ENCODE data around the gene SPEF2. TPM values are rescaled to one million over a fixed set of nuclear protein-coding genes. Genes with fewer than 3 reads are reported as not detected.

Gene SPEF2
- total and polyA plus RNA-seq, 9 of the 15 experiments (the other 6 are each of a cell fraction or from before 2014, with no cell fraction given): 0.11 to 0.62 (median 0.20) TPM; not detected in 2

DNA sequence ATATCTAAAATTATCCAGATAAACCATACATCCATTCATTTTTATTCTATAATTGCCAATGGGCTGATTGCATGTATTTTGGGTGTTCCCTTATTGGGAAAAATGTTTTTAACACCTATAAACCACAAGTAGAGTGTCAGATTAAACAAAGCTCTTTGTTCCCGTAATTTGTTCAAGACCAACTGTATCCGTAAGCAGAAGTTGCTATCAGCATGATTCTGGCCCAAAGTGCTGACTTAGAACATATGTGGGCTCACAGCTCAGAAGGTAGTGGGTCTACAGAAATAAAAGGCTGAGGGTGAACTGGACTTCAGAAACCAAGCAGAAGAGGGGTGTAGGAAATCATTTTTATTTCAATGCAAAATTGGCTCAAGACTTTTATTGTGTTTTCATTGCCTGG lies 215.6 kb downstream of the SPEF2 start:
- no peaks in the 10 kb centered on the region for H3K9me3 ChIP-seq (replicated peaks; ENCODE audit: control insufficient read depth, insufficient read depth, low read depth, low read length)
- no peak for FAIRE-seq
- DNase-seq (ENCODE audit: extremely low read depth in 1 of 4, low spot score in 3 of 4): no peak
- ATAC-seq: no peak
- WGBS (ENCODE audit: insufficient coverage, low coverage, missing lambda C conversion rate): 0% methylated on average over 2 of the region's 2 CpGs
- no peaks in the 10 kb centered on the region for H3K9me1 ChIP-seq (ENCODE audit: control insufficient read depth, insufficient read depth, low read length)
- H4K20me1 ChIP-seq (replicated peaks; ENCODE audit: control insufficient read depth, insufficient read depth, low read length): no peaks in the 10 kb centered on the region
- H3K79me2 ChIP-seq (ENCODE audit: control insufficient read depth, insufficient read depth, low read length): no peaks in the 10 kb centered on the region
- H3K4me1 ChIP-seq (replicated peaks in 1 of 2; ENCODE audit: control insufficient read depth in 2 of 2, insufficient read depth in 2 of 2, low read length in 2 of 2): no peaks in the 10 kb centered on the region
- H3K27me3 ChIP-seq (ENCODE audit: control insufficient read depth in 2 of 2, insufficient read depth in 2 of 2, low read length in 2 of 2): no peaks in the 10 kb centered on the region
- H3K36me3 ChIP-seq (ENCODE audit: control insufficient read depth, insufficient read depth, low read length): no peaks in the 10 kb centered on the region
- in situ Hi-C loops (cut with MboI): no loop called here
- H3K4me3 ChIP-seq: no peak overlapping the region
- BruUV-seq (replicated peaks): no TSS peak
- H3K9ac ChIP-seq (ENCODE audit: insufficient read depth in 1 of 2, low read depth in 2 of 2, low read length in 2 of 2): no peak overlapping the region
- POLR2A ChIA-PET: no interaction called here
- no peak overlapping the region for H3K4me2 ChIP-seq (ENCODE audit: insufficient read depth, low read length)
- H2AFZ ChIP-seq (ENCODE audit: low read depth, low read length): no peak overlapping the region
- TF ChIP-seq FIP1L1 (IDR thresholded peaks at IDR 0.05; ENCODE audit: low read depth, low read length, poor library complexity, severe bottlenecking) (no peak), BRCA1 (IDR thresholded peaks at IDR 0.05) (no peak), BRCA1 (CRISPR knock-in tag; IDR thresholded peaks at IDR 0.05) (no peak), ESRRA (IDR thresholded peaks at IDR 0.05; ENCODE audit: borderline replicate concordance, low read depth) (no peak), POLR3A (IDR thresholded peaks at IDR 0.05; ENCODE audit: borderline replicate concordance, extremely low read depth, insufficient read depth, insufficient read length) (no peak), HLTF (IDR thresholded peaks at IDR 0.05) (no peak), MAFK (IDR thresholded peaks at IDR 0.05; ENCODE audit: low read length) (no peak), STAT5B (CRISPR knock-in tag; IDR thresholded peaks at IDR 0.05) (no peak), MTA3 (IDR thresholded peaks at IDR 0.05; ENCODE audit: borderline replicate concordance) (no peak), ZNF165 (CRISPR knock-in tag; IDR thresholded peaks at IDR 0.05; ENCODE audit: borderline replicate concordance) (no peak), CBFA2T2 (conservative IDR thresholded peaks at IDR 0.05) (no peak), BRD9 (IDR thresholded peaks at IDR 0.05; ENCODE audit: low read depth, partially characterized antibody) (no peak), ARID4B (CRISPR knock-in tag; IDR thresholded peaks at IDR 0.05) (no peak), IFI16 (CRISPR knock-in tag; IDR thresholded peaks at IDR 0.05) (no peak), ZNF23 (CRISPR knock-in tag; IDR thresholded peaks at IDR 0.05) (no peak), PREB (CRISPR knock-in tag; IDR thresholded peaks at IDR 0.05) (no peak), KLF1 (tag; IDR thresholded peaks at IDR 0.05) (no peak)
- TF ChIP-seq, protein P1, sequence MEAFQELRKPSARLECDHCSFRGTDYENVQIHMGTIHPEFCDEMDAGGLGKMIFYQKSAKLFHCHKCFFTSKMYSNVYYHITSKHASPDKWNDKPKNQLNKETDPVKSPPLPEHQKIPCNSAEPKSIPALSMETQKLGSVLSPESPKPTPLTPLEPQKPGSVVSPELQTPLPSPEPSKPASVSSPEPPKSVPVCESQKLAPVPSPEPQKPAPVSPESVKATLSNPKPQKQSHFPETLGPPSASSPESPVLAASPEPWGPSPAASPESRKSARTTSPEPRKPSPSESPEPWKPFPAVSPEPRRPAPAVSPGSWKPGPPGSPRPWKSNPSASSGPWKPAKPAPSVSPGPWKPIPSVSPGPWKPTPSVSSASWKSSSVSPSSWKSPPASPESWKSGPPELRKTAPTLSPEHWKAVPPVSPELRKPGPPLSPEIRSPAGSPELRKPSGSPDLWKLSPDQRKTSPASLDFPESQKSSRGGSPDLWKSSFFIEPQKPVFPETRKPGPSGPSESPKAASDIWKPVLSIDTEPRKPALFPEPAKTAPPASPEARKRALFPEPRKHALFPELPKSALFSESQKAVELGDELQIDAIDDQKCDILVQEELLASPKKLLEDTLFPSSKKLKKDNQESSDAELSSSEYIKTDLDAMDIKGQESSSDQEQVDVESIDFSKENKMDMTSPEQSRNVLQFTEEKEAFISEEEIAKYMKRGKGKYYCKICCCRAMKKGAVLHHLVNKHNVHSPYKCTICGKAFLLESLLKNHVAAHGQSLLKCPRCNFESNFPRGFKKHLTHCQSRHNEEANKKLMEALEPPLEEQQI (IDR thresholded peaks at IDR 0.05): no peak
- intact Hi-C loops (cut with micrococcal nuclease): no loop called here
- H3K27ac ChIP-seq (ENCODE audit: extremely low read depth, low read depth, low read length): no peak overlapping the region
- CTCF ChIA-PET (ENCODE audit: low intra/inter-chr PET ratio): no interaction called here
